ENCODE measurements around the gene AKR1B15.
"Not testable (repeated sequence)": the region's sequence is repeated elsewhere in the genome, so short reads cannot be mapped to it uniquely, and the experiment has no call there.

The AKR1B15 gene

DNA sequence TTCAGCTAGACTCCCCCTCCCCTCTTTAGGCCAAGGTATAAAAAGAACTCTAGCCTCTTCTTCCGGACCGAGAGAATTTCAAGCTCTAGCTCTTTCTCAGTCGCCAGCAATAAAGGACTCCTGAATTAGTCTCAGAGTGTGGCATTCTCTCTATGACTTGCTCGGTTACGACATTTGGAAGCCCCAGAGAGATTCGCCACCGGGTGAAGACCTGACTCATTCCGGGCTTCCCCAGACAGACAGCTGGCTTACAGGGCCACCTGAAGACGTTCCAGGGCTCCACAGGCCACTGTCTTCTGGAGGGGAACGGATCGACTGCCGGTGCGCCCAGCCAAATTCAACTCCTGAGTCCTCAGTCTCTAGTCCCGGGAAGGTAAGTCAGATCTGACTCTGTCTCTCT is at the start of gene AKR1B15:
AKR1B15 (plus strand) TSS at position 234 of the 400 bp plus-strand sequence. CDS start 15,510 bp downstream, outside the sequence.
- no peak for DNase-seq

- no peak for DNase-seq
Measured at GRCh38 chr7:134500406-134500805, 48.5 kb upstream of the AKR1B15 start.

DNA sequence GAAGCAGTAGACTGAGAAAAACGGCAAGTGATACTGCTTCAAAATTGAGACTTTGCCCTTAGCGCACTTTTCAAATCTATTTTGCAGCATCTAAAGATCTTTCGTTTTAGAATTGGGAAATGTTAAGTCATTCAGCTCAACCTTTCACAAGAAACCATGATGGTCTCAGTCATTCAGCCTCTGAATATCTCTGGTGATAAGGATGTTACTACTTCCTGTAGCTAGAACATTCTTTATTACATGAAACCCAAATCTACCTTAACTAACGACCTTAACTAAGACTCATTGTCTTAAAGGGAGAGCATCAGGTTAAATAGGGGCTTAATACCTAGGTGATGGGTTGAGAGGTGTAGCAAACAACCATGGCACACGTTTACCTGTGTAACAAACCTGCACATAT is 47.9 kb upstream of the AKR1B15 start:
- DNase-seq, result no peak

DNA sequence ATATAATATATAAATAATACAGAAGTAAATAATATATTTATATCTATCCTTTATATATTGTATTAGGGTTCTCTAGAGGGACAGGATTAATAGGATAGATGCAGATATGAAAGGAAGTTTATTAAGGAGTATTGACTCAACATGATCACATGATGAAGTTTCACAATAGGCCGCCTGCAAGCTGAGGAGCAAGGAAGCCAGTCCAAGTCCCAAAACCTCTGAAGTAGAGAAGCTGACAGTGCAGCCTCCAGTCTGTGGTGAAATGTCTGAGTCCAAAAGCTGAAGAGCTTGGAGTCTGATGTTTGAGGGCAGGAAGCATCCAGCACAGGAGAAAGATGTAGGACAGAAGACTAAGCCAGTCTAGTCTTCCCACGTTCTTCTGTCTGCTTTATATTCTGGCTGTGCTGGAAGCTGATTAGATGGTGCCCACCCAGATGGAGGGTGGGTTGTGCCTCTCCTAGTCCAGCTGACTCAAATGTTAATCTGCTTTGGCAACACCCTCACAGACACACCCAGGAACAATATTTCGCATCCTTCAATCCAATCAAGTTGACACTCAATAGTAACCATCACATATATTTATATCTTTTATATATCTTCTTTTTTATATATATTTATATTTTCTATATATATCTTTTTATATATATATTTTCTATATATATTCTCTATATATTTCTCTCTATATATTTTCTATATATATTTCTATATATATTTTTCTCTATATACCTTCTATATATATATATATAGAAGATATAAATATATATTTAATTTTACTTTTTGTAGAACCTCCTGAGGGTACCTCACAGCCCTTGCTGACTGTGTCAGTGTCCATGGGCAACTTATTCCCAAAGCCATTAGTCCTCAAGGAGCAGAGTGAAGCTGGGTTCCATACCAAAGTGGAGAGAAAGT is 46.2 kb upstream of the AKR1B15 start:
- DNase-seq, result no peak

DNA sequence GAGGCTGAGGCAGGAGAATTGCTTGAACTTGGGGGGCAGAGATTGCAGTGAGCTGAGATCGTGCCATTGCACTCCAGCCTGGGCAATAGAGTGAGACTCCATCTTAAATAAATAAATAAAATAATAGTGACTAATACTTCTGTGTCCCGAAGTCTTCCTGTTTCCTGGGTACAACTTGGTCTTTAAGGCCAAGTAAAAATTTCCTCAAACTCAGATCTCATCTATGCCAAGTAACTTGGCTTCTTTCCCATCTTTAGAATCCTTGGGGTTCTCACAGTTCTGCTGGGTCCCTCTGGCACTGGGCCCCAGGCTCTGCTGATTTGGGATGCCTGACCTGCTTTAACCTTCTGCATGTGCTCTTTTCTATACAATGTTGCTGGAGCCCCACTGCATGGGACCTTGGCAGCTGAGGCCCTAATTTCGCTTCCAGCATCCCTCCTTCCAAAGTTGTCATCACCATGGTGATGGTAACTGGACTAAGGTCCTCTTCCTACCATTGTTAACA is 44.2 kb upstream of the AKR1B15 start:
- no peak for DNase-seq

DNA sequence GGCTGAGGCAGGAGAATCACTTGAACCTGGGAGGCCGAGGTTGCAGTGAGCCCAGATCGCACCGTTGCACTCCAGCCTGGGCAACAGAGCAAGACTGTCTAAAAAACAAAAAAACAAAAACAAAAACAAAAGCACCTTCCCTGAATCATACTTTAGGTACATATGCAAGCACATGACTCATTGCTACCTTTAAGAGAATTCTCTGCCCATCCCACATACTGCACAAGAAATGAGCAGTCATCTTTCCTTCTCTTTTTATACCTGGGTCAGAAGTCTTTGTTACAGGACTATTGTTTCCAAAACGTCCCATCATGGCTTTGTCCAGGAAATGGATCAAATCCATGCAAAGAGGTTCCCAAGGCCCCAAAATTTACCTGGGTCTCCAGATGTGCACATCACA is 43.1 kb upstream of the AKR1B15 start:
- no peak for DNase-seq

GRCh38 chr7:134509010-134509409 is 39.9 kb upstream of the AKR1B15 start:
- DNase-seq, result no peak

GRCh38 chr7:134510646-134511045 is 38.3 kb upstream of the AKR1B15 start:
- DNase-seq, result no peak

DNA sequence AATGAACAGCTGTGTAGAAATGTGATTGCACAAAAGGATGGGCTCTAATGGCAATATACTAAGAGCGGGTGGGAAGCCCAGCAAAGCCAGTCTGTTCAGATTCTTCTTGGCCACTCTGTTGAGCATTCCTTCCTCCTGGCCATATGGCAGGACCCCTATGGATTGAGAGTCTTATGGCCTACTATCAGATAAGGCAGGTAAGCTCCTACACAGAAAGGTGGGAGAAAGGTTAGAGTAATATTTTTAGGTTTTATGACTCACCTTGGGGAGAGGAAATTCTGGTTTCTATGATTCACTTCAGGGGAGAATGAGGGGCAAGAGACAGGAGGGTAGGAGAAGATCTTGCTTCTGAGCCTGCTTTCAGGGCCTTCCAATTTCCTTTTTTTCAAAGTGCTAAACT is 36.6 kb upstream of the AKR1B15 start:
- no peak for DNase-seq

GRCh38 chr7:134513169-134513752 is 35.6 kb upstream of the AKR1B15 start:
- DNase-seq, result peak; percentile 56

DNA sequence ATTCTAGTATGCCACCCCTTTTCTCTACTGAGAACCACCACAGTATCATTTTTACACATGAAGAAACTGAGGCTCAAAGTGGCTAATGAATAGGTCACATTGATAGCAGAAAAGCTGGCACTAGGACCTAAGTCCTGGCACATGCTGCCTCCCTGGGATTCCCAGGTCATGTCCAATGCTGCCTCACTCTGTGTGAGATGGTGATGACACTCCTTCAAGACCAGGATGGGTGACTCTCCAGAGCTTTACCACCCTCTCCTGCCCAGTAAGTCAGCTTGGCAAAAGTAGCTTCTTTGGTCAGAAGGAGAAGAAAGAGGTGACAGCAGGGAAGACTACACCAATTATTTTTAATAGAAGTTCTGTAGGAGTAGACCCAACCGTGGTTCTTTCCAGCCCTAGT is 34.8 kb upstream of the AKR1B15 start:
- no peak for DNase-seq

DNA sequence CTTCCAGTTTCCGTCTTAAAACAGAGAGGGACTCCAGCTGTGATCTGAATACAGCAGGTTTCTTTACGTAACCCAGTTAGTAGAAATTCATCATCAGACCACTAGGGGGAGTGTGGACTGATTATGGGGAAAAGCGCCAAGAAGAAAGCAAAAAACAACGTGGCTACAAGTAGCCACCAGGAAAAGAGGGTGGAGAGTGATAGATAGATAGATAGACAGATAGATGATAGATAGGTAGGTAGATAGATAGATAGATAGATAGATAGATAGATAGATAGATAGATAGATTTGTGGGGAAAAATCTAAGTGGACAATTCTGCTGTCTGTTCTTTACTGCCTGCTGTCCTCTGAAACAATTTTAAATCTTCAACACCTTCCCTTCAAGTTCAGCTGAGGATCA is 34.2 kb upstream of the AKR1B15 start:
- peak; percentile 91 for DNase-seq

GRCh38 chr7:134515569-134516468 is 33.1 kb upstream of the AKR1B15 start:
- no peak for DNase-seq

DNA sequence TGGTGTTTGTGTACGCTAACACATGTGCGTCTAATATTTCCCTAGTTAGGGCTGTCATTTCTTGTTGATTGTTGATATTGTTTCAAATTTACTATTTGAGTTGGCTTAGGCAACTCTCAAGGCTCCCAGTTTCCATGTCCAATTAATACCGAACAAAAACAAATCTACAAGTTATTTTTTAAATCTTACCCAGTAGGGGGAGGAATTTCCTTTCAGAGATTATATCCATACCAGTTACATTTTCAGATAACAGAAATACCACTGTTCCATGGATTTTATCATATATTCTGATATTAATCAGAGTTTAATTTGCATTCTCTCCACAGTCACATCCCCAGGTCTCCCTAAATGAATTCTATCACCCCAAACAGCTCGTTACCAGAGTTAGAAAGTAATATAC is 28.8 kb upstream of the AKR1B15 start:
- DNase-seq, result no peak

DNA sequence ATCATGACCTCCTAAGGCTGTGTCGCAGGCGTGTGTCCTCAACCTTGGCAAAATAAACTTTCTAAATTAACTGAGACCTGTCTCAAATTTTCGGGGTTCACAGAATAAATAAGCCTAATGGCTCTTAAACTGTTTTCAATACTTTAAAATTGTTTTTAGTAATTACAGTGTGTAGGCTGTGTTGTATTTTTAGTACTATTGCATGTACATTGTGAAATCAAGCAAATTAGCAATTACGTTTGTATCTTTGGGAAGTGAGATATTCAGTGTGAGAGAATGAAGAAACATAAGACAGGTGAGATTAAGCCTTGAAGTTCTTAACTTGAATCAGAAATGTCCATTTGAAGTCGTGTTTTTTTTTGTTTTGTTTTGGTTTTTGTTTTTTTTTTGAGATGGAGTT is 26.3 kb upstream of the AKR1B15 start:
- no peak for DNase-seq

GRCh38 chr7:134525449-134525848 is 23.5 kb upstream of the AKR1B15 start:
- DNase-seq, result not testable (repeated sequence)

GRCh38 chr7:134526552-134527248 is 22.2 kb upstream of the AKR1B15 start:
- not testable (repeated sequence) for DNase-seq

- DNase-seq, result peak; percentile 55
Measured at GRCh38 chr7:134527979-134528371, 20.9 kb upstream of the AKR1B15 start.

- no peak for DNase-seq
Measured at GRCh38 chr7:134528749-134529148, 20.2 kb upstream of the AKR1B15 start.

GRCh38 chr7:134530460-134530859 is 18.4 kb upstream of the AKR1B15 start:
- DNase-seq, result no peak

DNA sequence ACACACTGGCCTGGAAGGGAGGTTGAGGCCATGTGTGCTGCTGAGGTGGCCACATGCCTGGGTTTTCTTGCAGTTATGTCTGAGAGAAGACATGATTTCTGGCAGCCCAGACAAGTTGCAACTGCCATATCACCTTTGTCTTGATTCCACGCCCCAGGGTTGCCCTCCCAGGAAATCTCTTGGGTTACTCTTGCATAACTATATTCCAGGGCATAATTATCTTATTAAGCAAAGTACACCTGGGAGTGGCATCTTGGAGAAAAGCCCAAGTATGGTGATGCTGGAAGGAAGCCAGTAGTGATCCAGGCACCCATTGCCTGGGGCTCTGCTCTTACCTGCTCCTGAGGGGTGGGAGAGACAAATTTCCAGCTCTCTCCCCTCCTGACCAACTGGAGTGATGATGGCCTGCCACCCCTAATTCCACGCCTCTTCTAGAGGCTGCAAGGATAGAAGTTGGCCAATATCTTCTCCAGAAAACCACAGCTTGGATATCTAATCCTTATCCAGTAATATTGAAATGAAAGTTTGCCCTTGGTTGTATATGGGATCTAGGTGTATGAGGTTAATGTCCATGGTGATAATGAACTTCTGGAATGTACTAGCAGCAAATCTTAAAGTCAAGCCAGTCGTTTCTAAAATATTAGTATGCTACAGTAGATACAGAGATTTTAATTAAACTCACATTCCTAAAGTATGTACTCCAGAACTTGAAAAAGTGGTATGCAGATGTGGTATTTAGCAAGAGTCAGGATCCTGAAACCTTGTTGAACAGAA is 16.5 kb upstream of the AKR1B15 start:
- DNase-seq, result no peak

DNA sequence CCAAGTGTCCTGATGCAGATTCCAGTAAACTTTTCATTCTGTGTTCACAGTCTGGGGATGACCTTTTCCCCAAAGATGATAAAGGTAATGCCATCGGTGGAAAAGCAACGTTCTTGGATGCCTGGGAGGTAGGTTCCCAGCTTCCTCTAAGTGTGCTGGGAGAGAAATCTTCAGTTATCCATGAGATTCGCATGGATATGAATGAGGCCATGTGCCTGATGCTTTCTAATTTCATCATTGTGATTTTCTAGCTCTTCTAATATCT is 16.0 kb upstream of the AKR1B15 start:
- DNase-seq, result no peak
